Erythroblast (primary cell): Measurements from ENCODE around the gene NT5C3A.

Source experiments
- GATA1 ChIP-seq: IDR thresholded peaks from 2 replicates; pipeline ENCODE4 v1.6.1; 2011; ENCODE audit warnings: low read depth, mild to moderate bottlenecking, control low read depth, low read length, moderate library complexity
- POLR2A ChIP-seq: IDR thresholded peaks from 2 replicates; pipeline ENCODE4 v1.6.1; 2011; ENCODE audit warnings: mild to moderate bottlenecking, low read length

GRCh38 chr7:33044986-33045385, 17.6 kb downstream of the NT5C3A start:
- TF ChIP-seq POLR2A, result no peak
- no peak for TF ChIP-seq GATA1
